AG20443 (cell line): Measurements from ENCODE around the gene RPL9.
"Not testable (repeated sequence)": the region's sequence is repeated elsewhere in the genome, so short reads cannot be mapped to it uniquely, and the experiment has no call there.

Experiments used
- DNase-seq: peaks from one replicate; pipeline ENCODE4 v3.0.0; 2012; ENCODE audit warnings: low spot score, mixed read lengths

The RPL9 gene

DNA sequence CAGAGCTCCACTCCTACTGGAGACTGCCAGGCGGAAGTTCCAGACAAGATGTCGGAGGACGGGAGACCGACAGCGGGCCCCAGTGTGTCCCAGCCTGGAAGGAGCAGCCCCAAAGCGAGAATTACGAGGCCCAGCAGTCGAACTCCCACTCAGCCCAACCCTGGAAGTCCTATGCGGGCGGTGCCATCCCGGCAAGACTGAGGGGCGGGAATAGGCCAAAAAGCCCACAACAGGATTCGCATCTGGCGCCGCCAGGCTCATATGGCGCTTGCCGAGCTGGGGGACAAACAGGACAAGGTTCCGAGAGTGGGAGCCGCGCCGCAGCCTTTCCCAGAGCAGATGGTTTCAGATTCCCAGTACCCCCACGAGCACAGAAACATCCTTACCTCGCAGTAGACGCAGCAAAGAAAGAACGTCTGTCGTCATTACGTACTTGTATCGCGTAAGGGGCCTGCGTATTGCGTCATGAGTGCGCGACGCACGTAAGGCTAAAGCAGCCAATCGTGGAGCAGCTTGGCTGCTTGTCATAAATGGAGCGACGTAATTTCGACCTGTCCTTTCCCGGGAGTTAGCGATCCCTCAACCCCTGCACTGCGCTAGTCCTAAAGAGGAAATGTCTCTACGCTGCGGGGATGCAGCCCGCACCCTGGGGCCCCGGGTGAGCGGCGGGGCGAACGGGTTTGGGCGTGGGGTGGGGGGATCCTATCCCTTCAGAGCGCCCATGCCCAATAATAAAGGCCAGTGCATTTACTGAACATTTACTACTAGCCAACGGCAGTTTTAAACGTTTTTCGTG is at the start of gene RPL9, which contains the start of gene LIAS:
Gene RPL9, minus strand, starts transcription at position 418 of the 796 bp plus-strand sequence. CDS start 483 bp downstream, outside the sequence.
Gene LIAS, plus strand, starts transcription at position 552 of the 796 bp plus-strand sequence. Its CDS starts 62 bp downstream, at position 614.
- peak; percentile 97 for DNase-seq

DNA sequence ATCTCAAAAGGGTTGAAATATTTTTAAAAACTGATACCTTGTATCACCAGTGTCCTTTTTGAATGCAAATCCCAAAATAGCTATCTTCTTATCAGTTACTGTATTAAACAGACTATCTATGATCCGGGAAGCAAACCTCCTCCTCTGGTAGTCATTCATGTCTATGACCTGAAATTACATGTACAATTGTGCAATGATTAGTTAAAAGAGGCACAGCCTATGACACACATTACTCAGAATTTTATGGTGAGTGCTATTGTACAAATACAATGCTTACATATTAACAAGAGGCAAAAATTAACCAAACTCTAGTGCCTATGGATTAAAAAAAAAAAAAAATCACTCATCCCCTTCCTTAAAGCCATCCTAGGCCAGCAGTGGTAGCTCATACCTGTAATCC is 46.9 kb upstream of the RPL9 start:
- DNase-seq, result no peak

DNA sequence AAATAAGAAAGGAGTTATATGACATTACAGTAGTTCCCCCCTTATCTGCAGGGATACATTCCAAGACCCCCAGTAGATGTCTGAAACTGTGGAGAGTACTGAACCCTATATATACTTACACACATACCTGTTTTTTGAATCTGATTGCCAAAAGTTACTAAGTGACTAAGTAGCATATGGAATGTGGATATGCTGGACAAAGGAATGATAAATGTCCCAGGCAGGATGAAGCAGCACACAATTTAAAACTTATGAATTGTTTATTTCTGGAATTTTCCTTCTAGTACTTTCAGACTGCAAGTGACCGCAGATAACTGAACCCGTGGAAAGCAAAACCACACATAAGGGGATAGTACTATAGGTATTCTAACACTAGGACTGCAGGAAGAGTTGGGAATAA is 45.8 kb upstream of the RPL9 start:
- DNase-seq, result no peak

DNA sequence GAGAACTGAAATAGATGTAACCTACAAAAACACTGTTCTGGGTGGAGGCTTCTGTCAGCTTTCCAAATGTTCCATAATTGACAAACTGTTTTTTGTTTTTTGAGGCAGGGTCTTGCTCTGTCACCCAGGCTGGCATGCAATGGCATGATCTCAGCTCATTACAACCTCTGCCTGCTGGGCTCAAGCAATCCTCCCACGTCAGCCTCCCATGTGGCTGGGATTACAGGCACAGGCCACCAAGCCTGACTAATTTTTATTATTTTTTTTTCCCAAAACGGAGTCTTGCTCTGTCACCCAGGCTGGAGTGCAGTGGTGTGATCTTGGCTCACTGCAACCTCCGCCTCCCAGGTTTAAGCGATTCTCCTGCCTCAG is 43.9 kb upstream of the RPL9 start:
- not testable (repeated sequence) for DNase-seq

DNA sequence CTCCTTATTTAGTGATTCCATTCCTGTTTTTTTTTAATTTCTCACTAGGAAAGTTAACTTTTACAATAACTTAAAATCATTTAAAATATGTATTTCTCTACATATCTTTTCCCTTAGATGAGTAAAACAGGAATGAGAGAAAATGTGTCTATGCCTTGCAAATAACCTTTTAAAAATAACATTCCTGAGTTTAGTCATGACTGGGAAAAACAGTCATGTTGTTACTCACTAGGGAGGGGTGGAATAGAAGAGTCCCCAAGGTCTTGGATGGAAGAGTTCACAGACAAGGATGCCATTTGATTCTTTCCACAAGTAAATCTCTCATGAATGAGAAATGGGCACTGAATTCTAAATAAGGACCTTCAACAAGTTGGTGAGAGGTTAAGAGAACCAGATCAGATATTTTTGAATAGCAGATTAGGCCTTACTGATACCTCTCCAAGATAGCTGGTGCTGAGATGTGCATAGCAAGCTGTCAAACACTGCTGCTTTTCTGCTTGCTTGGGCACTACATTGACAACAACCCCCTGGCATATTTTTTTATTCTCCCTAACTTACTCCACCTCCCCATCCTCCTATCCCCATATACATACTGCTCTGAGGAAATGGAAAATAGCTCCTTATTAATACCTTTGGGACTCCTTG is 43.4 kb upstream of the RPL9 start:
- DNase-seq, result peak; percentile 78

DNA sequence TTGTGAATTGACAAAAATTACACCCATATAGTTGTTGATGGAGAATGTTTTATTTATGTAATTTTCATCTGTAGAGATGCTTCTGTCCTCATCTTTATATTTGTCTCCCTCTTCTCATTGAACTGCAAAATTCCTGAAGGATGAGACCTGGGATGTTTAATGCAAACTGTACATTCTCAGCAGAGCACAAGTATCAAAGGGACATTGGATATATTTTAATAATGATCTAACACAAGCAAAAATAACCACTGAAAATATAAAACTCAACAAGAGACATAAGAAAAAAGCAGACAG is 40.0 kb upstream of the RPL9 start:
- DNase-seq, result no peak

DNA sequence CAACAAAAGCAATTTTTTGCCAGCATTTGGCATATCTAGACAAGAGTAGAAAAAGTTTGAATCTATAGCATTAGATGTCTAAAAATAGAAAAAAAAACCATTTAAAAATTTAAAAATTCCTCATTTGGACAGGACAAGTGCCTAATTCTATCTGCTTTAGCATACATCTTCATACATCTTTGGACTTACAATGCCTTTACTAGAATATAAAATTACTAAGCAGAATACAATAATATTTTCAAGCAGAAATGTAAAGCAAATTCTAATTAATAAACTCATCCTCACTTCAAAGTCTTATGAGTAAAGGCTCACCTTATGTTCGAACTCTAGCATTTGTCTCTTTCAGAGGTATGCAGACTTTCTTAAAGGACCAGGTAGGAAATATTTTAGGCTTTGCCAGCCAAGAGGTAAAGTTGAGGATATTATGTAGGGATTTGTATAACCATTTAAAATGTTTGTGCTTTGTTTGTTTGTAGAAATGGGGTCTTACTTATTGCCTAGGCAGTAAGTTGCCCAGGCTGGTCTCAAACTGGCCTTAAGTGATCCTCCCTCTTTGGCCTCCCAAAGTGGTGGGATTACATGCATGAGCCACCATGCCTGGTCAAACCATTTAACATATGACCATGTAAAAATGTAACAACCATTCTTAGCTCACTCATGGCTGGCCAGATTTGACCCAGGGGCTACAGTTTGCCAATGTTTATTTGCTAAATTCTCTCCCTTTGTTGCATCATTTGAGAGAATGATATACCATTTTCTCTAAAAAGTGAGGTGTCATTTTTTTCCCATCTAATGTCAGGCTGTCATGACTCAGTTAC is 39.4 kb upstream of the RPL9 start:
- no peak for DNase-seq

DNA sequence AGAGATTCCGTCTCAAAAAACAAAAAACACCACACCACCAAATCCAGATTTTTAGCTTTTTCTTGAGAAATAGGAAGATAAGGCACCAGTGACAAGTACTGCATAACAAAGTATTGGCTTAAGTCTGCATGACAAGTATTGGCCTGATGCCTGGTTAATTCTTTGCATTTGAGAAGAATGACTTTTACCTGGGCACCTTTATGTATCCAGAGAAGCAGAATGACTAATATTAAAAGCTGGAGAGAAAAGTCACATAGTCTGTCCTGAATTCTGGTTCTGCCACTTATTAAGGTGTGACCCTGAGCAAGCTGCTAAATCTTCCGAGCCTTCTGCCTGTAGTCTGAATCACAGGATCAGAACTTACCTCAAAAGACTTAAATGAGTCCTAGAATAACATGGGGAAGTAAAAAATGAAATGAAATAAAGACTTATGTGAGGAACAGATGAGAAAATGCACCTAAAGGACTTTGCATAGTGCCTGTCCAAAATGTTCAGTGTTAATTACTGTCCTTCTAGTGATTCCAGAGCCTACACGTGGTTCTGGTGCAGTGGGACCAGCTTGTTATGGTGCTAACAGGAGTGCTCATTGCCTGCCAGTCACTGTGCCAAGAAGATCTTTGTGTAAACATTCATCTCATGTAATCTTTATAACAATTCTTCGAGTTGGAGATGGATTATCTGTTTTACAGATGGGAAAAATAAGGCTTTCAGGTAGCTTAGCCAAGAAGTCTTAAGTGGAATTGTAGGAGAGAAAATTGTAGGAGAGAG is 36.9 kb upstream of the RPL9 start:
- DNase-seq, result no peak

DNA sequence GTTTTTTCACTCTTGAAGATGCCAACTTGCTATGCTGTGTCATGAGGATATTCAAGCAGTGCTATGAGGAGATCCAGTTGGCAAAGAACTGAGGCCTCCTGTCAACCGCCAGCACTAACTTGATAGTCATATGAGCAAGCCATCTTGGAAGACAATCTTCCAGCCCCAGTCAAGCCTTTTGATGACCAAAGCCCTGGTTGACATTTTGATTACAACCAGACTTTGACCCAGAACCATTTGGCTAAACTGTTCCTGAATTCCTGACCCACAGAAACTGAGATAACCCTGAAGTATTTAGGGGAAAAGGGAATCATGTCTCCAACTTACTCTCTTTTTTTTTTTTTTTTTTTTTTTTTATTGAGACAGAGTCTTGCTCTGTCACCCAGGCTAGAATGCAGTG is 35.6 kb upstream of the RPL9 start:
- DNase-seq, result no peak

DNA sequence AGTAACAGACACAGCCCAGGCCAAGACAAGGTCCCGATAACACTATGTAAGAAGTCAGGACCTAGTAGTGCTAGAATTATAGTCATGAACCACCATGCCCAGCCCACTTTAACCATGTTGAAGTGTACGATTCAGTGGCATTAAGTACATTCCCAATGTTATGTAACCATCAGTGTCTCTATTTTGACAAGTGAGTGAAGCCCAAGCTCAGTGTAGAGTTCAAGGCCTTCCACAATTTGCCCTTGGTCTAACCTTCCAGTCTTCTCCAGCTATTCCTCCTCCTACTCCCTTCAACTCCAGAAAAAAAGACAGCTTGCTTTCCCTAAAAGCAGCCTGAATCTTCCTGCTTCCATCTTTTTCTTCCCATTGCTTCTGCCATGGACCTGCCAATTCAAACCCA is 31.6 kb upstream of the RPL9 start:
- DNase-seq, result no peak

DNA sequence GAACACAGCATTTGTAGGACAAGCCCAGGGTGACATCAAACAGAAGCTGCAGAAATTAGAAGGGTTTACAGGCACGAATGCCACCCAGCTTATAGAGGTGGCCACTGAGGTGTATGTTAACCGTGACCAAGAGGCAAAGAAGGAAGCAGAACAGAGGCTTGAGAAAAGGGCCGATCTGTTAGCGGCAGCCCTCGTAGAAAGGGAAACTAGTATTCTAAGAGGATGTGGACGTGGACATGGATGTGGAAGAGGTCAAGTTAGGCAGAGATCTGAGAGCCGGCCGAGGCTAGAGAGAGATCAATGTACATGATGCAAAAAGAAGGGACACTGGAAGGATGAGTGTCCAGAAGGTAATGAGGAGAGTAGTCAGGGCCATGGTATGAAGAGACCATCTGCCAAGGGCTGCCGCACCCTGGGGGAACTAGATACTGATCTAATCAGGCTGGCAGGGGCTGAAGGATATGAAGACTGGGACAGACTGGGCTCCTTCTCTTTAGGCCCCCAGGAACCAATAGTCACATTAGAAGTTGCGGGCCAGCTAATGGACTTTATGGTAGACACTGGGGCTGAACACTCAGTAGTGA is 27.6 kb upstream of the RPL9 start:
- no peak for DNase-seq

DNA sequence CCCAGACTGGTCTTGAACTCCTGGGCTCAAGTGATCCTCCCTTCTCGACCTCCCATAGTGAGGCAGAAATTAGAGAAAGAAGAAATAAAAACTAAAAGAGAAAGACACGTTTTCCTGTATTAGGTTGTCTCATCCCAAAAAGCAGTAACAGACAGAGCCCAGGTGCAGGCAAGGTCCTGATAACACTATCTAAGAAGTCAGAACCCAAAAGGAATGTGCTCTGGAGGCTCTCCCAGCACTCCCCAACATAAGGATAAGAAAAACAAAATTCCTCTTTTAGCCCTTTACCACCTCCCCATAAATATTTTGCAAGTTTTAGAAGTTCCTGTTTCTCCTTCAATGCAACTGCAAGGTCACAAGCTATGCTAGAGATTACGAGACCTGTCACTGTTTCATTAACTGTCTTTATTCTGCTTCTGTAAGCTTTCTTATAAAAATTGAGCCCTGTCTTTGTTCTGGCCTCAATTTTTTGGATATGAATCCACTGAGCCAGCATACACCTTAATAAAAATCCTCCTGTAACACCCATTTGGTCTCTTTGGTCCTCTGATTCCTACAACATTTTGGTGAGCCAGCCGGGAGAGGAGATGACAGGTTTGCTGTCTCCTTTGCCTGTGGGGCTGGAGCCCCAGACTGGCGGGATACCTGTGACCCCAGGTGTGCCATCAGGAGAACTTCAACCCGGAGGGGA is 26.0 kb upstream of the RPL9 start:
- DNase-seq, result no peak

DNA sequence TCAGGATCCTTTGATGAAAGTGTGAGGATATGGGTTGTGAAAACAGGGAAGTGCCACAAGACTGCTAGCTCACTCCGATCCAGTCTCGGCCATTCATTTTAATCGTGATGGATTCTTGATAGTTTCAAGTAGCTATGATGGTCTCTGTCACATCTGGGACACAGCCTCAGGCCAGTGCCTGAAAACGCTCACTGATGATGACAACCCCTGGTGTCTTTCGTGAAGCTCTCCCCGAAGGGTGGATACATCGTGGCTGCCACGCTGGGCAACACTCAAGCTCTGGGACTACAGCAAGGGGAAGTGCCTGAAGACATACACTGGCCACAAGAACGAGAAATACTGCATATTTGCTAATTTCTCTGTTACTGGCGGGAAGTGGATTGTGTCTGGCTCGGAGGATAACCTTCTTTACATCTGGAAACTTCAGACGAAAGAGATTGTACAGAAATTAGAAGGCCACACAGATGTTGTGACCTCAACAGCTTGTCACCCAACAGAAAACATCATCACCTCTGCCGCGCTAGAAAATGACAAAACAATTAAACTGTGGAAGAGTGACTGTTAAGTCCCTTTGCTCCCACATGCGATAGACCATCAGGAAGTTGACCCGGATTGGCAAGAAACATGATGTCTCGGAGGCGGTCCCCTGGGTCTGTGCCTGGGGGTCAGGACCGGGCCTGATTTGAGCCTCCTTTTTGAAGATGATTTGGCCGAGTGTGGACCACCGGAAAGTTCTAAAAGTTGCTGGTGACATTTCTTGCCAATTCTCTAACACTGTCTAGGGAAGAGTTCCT is 22.4 kb upstream of the RPL9 start:
- no peak for DNase-seq

DNA sequence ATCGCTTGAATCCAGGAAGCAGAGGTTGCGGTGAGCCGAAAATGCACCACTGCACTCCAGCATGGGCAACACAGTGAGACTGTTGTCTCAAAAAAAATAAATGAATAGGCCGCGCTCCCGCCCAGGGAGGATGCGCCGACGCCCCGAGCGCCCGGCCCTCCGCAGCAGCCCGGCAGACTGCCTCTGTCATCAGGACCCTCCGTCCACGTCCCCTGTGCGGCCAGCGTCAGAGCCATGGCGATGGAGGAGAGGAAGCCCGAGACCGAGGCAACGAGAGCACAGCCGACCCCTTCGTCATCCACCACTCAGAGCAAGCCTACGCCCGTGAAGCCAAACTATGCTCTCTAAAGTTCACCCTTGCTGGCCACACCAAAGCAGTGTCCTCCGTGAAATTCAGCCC is 21.5 kb upstream of the RPL9 start:
- no peak for DNase-seq

DNA sequence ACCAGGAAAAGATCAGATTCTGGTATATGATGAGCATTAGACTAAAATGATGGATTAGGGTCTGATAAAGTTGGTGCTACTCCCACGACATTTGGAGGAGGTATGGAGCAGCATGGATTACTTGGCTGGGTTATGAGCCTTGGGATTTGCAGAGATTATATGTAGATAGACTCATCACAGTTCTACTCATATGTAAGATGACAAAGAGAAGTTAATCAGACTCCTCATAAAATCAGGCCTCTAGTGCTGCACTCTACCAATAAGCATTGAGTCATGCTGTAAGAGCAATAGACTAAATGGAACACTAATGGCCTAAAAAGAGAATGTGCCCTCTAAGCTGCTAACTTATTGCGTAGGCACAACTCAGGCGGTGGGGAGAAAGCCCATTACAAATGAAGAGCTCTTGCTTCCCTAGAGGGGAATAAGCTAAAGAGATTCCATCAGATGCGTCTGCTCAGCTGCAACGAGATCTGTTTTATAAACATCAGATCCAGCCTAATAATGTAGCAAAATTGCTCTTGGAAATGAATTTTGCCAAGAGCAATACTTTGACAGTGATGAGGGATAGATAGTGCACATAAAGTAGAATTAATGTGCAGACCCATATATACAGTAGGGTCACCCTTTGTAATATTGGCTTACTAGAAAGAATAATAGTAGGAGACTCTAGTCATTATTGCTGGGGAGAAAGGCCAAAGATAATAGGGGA is 17.6 kb upstream of the RPL9 start:
- DNase-seq, result no peak

DNA sequence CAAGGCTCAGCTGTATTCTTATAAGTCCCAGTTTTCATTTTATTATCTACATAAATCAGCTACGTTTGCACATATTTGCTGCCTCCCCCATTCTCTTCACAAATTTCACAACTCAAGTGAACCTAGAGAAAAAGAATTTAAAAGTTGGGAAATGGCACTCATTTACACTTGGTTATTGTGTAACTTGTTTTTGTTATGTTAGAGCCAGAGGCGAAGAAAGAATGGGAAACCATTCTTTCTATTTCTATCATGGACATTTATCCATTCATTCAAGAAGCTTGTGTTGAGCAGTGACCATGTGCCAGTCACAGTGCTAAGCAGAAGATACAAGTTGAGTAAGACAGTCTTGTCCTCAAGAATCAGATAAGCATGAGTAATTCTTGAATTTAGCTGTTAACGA is 13.7 kb upstream of the RPL9 start:
- peak; percentile 22 for DNase-seq

DNA sequence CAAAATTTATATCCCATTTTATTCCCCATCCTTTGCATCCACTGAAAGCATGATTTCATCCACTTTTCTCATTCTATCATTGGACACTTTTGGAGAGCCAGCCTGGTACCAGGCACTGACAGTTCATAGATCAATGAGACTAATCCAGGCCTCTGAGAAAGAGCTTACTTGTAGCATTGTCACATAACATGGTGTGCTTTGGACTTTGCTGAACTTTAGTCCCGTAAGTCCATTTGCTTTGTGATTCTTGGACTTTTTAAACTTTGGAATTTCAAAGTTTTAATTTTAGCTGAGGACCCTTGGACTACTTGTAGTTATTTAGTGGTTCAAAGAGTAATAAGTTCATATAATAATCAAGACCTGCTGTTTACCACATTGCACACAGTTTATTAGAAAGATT is 11.7 kb upstream of the RPL9 start:
- DNase-seq, result no peak

DNA sequence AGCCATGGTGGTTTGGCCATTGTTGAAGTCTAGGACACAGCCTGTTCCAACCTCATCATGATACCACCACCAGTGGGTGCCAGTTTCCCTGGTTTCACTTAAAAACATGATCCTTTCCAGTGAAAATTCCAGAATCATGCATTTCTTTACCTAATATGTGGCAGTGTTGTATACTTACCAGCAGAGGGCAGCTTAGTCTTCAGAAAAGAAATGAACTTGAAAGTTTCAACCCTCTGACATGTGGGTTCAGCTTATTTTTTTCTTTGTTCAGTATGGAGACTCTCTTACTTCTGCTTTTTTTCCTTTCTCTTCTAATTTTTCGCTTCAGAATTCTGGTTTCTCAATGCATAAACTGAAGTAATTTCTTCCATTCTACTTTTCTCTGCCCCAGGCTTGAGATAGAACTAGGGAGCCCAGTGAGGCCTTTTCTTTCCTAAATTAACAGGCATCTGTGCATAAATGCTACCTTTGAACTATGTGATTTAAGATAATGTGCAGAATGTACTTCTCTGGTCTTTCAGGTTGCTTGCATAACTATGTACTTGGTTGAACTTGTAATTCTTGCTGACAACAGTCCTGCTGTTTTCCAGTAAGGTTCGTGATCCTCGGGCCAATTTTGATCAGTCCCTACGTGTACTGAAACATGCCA is 10.8 kb upstream of the RPL9 start:
- DNase-seq, result peak; percentile 59

DNA sequence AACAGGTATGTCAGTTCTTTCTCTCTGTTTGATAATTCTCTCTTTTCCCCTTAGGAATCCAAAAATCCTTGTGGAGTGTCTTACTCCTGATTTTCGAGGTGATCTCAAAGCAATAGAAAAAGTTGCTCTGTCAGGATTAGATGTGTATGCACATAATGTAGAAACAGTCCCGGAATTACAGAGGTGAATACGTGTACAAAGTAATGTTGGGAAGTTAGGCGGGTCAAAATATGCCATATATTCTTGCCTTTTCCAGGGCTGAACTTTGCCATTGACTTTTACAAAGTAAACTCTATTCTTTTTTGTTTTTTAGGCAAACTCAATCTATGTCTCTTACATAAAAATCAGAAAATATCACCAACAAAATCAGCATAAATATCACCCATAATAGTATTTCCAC is 8.7 kb upstream of the RPL9 start:
- no peak for DNase-seq
